ENCODE measurements around the gene PIAS3.

GRCh38 chr1:145859491-145860023, 676 bp upstream of the PIAS3 start:
- TF ChIP-seq CTCF (IDR thresholded peaks at IDR 0.05) = no peak
- no peak for TF ChIP-seq POLR2AphosphoS5 (IDR thresholded peaks at IDR 0.05)
- TF ChIP-seq EP300 (IDR thresholded peaks at IDR 0.05) = no peak
- peak in 1 of 2 donors; percentile 50 for TF ChIP-seq POLR2A (IDR thresholded peaks at IDR 0.05)

Data from suprapubic skin (tissue), 4 donors.